H9 (cell line): ENCODE data around the gene ABHD17C. TPM values are rescaled to one million over a fixed set of nuclear protein-coding genes. Genes with fewer than 3 reads are reported as not detected.

Source experiments
- DNase-seq: peaks from one replicate; pipeline ENCODE4 v3.0.0-alpha.2; 2017
- H2AFZ ChIP-seq: one replicate; pipeline ENCODE4 v1.6.1; 2013; ENCODE audit warnings: mild to moderate bottlenecking, low read length, control low read depth, moderate library complexity
- H2AK5ac ChIP-seq: 2 replicates; pipeline ENCODE4 v1.6.1; 2013; ENCODE audit warnings: low read length, control low read depth, mixed read lengths; ENCODE audit not compliant: insufficient read length
- H2BK120ac ChIP-seq: one replicate; pipeline ENCODE4 v1.6.1; 2013; ENCODE audit warnings: low read depth, mild to moderate bottlenecking, low read length, control low read depth, inconsistent platforms; ENCODE audit not compliant: poor library complexity, severe bottlenecking
- H2BK12ac ChIP-seq: 2 replicates; pipeline ENCODE4 v1.6.1; 2013; ENCODE audit warnings: low read length, control low read depth, mixed read lengths, low read depth; ENCODE audit not compliant: insufficient read length
- H2BK15ac ChIP-seq: 2 replicates; pipeline ENCODE4 v1.6.1; 2013; ENCODE audit warnings: low read depth, low read length, control low read depth
- H2BK20ac ChIP-seq: one replicate; pipeline ENCODE4 v1.6.1; 2013; ENCODE audit warnings: low read depth, mild to moderate bottlenecking, low read length, control low read depth, inconsistent platforms; ENCODE audit not compliant: poor library complexity, severe bottlenecking
- H2BK5ac ChIP-seq: 2 replicates; pipeline ENCODE4 v1.6.1; 2013; ENCODE audit warnings: low read length, control low read depth, mixed read lengths; ENCODE audit not compliant: insufficient read length
- H3K14ac ChIP-seq: 2 replicates; pipeline ENCODE4 v1.6.1; 2013; ENCODE audit warnings: low read length, control low read depth; ENCODE audit not compliant: insufficient read depth
- H3K18ac ChIP-seq: 2 replicates; pipeline ENCODE4 v1.6.1; 2013; ENCODE audit warnings: low read depth, mild to moderate bottlenecking, mixed read lengths, low read length, control low read depth; ENCODE audit not compliant: insufficient read length
- H3K23ac ChIP-seq: 2 replicates; pipeline ENCODE4 v1.6.1; 2013; ENCODE audit warnings: low read length, control low read depth, mixed read lengths, low read depth; ENCODE audit not compliant: insufficient read length
- H3K23me2 ChIP-seq: 2 replicates; pipeline ENCODE4 v1.6.1; 2013; ENCODE audit warnings: low read depth, mild to moderate bottlenecking, mixed read lengths, low read length, control low read depth; ENCODE audit not compliant: insufficient read length, poor library complexity, severe bottlenecking
- H3K27ac ChIP-seq: 2 replicates; pipeline ENCODE4 v1.5.1; 2013; ENCODE audit warnings: low read length, control low read depth, mixed read lengths, low read depth; ENCODE audit not compliant: insufficient read length
- H3K27me3 ChIP-seq: 2 replicates; pipeline ENCODE4 v1.6.1; 2013; ENCODE audit warnings: low read length, control low read depth, inconsistent platforms; ENCODE audit not compliant: insufficient read depth
- H3K4ac ChIP-seq: 2 replicates; pipeline ENCODE4 v1.6.1; 2013; ENCODE audit warnings: low read depth, mild to moderate bottlenecking, control low read depth, inconsistent platforms, low read length, moderate library complexity
- H3K4me1 ChIP-seq: 2 replicates; pipeline ENCODE4 v1.6.1; 2013; ENCODE audit warnings: low read length, control low read depth, inconsistent platforms; ENCODE audit not compliant: insufficient read depth
- H3K4me2 ChIP-seq: 2 replicates; pipeline ENCODE4 v1.6.1; 2013; ENCODE audit warnings: low read length, control low read depth, mixed read lengths; ENCODE audit not compliant: insufficient read length, insufficient read depth
- H3K56ac ChIP-seq: 2 replicates; pipeline ENCODE4 v1.6.1; 2013; ENCODE audit warnings: low read depth, mild to moderate bottlenecking, mixed read lengths, low read length, control low read depth; ENCODE audit not compliant: insufficient read length
- H3K79me1 ChIP-seq: 2 replicates; pipeline ENCODE4 v1.6.1; 2013; ENCODE audit warnings: low read depth, mild to moderate bottlenecking, moderate library complexity, low read length, control low read depth, inconsistent platforms; ENCODE audit not compliant: insufficient read depth, poor library complexity, severe bottlenecking
- H3K79me2 ChIP-seq: 2 replicates; pipeline ENCODE4 v1.6.1; 2013; ENCODE audit warnings: low read length, control low read depth, inconsistent platforms; ENCODE audit not compliant: insufficient read depth
- H3K9ac ChIP-seq: 2 replicates; pipeline ENCODE4 v1.6.1; 2013; ENCODE audit warnings: low read length, control low read depth, mixed read lengths; ENCODE audit not compliant: insufficient read length; ENCODE audit errors: extremely low read depth
- H3K9me3 ChIP-seq: one replicate; pipeline ENCODE4 v1.6.1; 2013; ENCODE audit warnings: low read depth, low read length, inconsistent platforms; ENCODE audit not compliant: control insufficient read depth
- H3T11ph ChIP-seq: one replicate; pipeline ENCODE4 v1.6.1; 2013; ENCODE audit warnings: mild to moderate bottlenecking, low read length, control low read depth, inconsistent platforms
- H4K20me1 ChIP-seq: one replicate; pipeline ENCODE4 v1.6.1; 2013; ENCODE audit not compliant: control insufficient read depth, insufficient read length, insufficient read depth
- H4K5ac ChIP-seq: 2 replicates; pipeline ENCODE4 v1.6.1; 2013; ENCODE audit warnings: low read depth, mild to moderate bottlenecking, mixed read lengths, low read length, control low read depth; ENCODE audit not compliant: insufficient read length
- H4K8ac ChIP-seq: replicated peaks from 2 replicates; pipeline ENCODE4 v1.6.1; 2013; ENCODE audit warnings: low read length, control low read depth, mixed read lengths, low read depth; ENCODE audit not compliant: insufficient read length
- H4K91ac ChIP-seq: 2 replicates; pipeline ENCODE4 v1.6.1; 2013; ENCODE audit warnings: low read depth, mild to moderate bottlenecking, moderate library complexity, mixed read lengths, low read length, control low read depth; ENCODE audit not compliant: insufficient read length
- H3K27ac Mint-ChIP-seq, 3 experiments: 2 replicates in 2 of 3; 3 replicates in 1 of 3; pipeline ENCODE4 v1.8.0; 2020 to 2021; ENCODE audit warnings: mixed read lengths in 3 of 3, mild to moderate bottlenecking in 1 of 3, moderate library complexity in 1 of 3
- H3K27me3 Mint-ChIP-seq: 2 replicates; pipeline ENCODE4 v1.8.0; 2021; ENCODE audit warnings: low read depth, mild to moderate bottlenecking, moderate library complexity, mixed read lengths
- H3K36me3 Mint-ChIP-seq, 3 experiments: 2 replicates in 2 of 3; 3 replicates in 1 of 3; pipeline ENCODE4 v1.8.0; 2020 to 2021; ENCODE audit warnings: low read depth in 3 of 3, mixed read lengths in 3 of 3; ENCODE audit not compliant: insufficient read depth in 1 of 3
- H3K4me1 Mint-ChIP-seq, 2 experiments: 2 replicates each; pipeline ENCODE4 v1.8.0; 2020; ENCODE audit warnings: mixed read lengths in 2 of 2
- H3K4me3 Mint-ChIP-seq, 2 experiments: 2 replicates in 1 of 2; 3 replicates in 1 of 2; pipeline ENCODE4 v1.8.0; 2020 to 2021; ENCODE audit warnings: mild to moderate bottlenecking in 2 of 2, mixed read lengths in 2 of 2, moderate library complexity in 1 of 2
- H3K9me3 Mint-ChIP-seq, 2 experiments: 2 replicates in 1 of 2; 3 replicates in 1 of 2; pipeline ENCODE4 v1.8.0; 2020; ENCODE audit warnings: mild to moderate bottlenecking in 2 of 2, mixed read lengths in 2 of 2, moderate library complexity in 1 of 2
- WGBS: extraction: QIAGEN DNeasy Blood & Tissue Kit; methylation state at CpG from one replicate; pipeline ENCODE4 v1.1.7; 2013; ENCODE audit warnings: missing lambda C conversion rate, low lambda C conversion rate, mixed read lengths; ENCODE audit not compliant: insufficient read length; ENCODE audit errors: extremely low coverage; 5-methylcytosine and 5-hydroxymethylcytosine counted together
- total RNA-seq: library from RNA; stranded (reverse); gene quantifications from 2 replicates; pipeline ENCODE4 v1.2.1, GENCODE V29; 2021
- TF ChIP-seq, protein P1 (sequence below): fragments of 200-600 bp; sonication (generic); conservative IDR thresholded peaks from 3 replicates; pipeline ENCODE4 v1.8.0; 2021; ENCODE audit warnings: antibody characterized with exemption, mild to moderate bottlenecking

ABHD17C gene
- total RNA-seq, 1 experiment from 2014 or later = 21.5 TPM

DNA sequence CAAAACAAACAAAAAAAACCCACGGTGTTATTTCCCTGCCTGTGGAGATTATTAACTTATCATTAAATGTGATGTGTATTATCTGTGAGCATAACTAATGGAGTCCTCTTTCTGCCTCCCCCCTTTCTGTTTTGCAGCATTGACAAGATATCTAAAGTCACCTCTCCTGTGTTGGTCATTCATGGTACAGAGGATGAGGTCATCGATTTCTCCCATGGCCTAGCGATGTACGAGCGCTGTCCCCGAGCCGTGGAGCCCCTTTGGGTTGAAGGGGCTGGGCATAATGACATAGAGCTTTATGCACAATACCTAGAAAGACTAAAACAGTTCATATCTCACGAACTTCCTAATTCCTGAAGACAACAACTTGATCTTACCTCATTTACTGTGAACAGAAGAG lies 58.9 kb downstream of the ABHD17C start:
- TF ChIP-seq, protein P1, sequence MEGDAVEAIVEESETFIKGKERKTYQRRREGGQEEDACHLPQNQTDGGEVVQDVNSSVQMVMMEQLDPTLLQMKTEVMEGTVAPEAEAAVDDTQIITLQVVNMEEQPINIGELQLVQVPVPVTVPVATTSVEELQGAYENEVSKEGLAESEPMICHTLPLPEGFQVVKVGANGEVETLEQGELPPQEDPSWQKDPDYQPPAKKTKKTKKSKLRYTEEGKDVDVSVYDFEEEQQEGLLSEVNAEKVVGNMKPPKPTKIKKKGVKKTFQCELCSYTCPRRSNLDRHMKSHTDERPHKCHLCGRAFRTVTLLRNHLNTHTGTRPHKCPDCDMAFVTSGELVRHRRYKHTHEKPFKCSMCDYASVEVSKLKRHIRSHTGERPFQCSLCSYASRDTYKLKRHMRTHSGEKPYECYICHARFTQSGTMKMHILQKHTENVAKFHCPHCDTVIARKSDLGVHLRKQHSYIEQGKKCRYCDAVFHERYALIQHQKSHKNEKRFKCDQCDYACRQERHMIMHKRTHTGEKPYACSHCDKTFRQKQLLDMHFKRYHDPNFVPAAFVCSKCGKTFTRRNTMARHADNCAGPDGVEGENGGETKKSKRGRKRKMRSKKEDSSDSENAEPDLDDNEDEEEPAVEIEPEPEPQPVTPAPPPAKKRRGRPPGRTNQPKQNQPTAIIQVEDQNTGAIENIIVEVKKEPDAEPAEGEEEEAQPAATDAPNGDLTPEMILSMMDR = no peak
- Mint-ChIP-seq H3K4me3 (no peak overlapping the region), H3K9me3 (no peaks in the 10 kb centered on the region), H3K27me3 (no peaks in the 10 kb centered on the region), H3K4me1 (peaks cover 10 to 16% of the 10 kb centered on the region in 2 experiments), H3K27ac (no peak overlapping the region), H3K36me3 (peaks cover 3 to 12% (median 6%) of the 10 kb centered on the region in 3 experiments; a peak in 4 of 7 replicates)
- Histone ChIP-seq H4K20me1 (no peaks in the 10 kb centered on the region), H3K56ac (no peak overlapping the region), H3K9me3 (no peaks in the 10 kb centered on the region), H3K27ac (no peak overlapping the region), H3K9ac (no peak overlapping the region), H4K8ac (no peak overlapping the region), H2AFZ (no peak overlapping the region), H2BK15ac (no peak overlapping the region), H2BK5ac (no peak overlapping the region), H3T11ph (no peak overlapping the region), H3K79me1 (no peaks in the 10 kb centered on the region), H3K27me3 (no peaks in the 10 kb centered on the region), H2BK120ac (no peak overlapping the region), H3K4ac (no peak overlapping the region), H3K18ac (no peak overlapping the region), H4K91ac (no peak overlapping the region), H3K79me2 (no peaks in the 10 kb centered on the region), H2BK12ac (no peak overlapping the region), H4K5ac (no peak overlapping the region), H3K4me2 (no peak overlapping the region), H3K4me1 (peaks cover 6% of the 10 kb centered on the region; the same call in 1 of the 2 replicates), H2BK20ac (no peak overlapping the region), H3K23me2 (no peaks in the 10 kb centered on the region), H3K14ac (no peak overlapping the region), H3K23ac (no peak overlapping the region), H2AK5ac (no peak overlapping the region)
- no peak for DNase-seq
- no CpG with 5 or more reads among the region's 8 CpGs for WGBS
